Dermis blood vessel endothelial cell (primary cell): ENCODE data around the gene HSCB. TPM values are rescaled to one million over a fixed set of nuclear protein-coding genes. Genes with fewer than 3 reads are reported as not detected.
"Not testable (repeated sequence)": the region's sequence is repeated elsewhere in the genome, so short reads cannot be mapped to it uniquely, and the experiment has no call there.

Source experiments
- DNase-seq: peaks from one replicate; pipeline ENCODE4 v3.0.0; 2010
- total RNA-seq: library from RNA; depleted of rRNA; stranded (reverse); fragments of >200 nt; gene quantifications from 2 replicates; pipeline ENCODE4 v1.2.3, GENCODE V29; 2014

The HSCB gene
- 12.5 and 19.9 TPM in 2 replicates for total RNA-seq

GRCh38 chr22:28741785-28742561 is at the start of gene HSCB, which contains the start of gene CHEK2:
HSCB (plus strand) TSS chr22:28742039; CDS start chr22:28742096, 57 bp downstream.
CHEK2 (minus strand) TSS chr22:28741820; CDS start chr22:28734721, 7,099 bp downstream.
- DNase-seq, result peak; percentile 100

GRCh38 chr22:28693041-28693760 is 48.6 kb upstream of the HSCB start:
- DNase-seq, result not testable (repeated sequence)

GRCh38 chr22:28702891-28703290 is 38.9 kb upstream of the HSCB start:
- no peak for DNase-seq

- DNase-seq, result no peak
Measured at GRCh38 chr22:28703436-28703835, 38.4 kb upstream of the HSCB start.

- no peak for DNase-seq
Measured at GRCh38 chr22:28706845-28707244, 35.0 kb upstream of the HSCB start.

GRCh38 chr22:28710107-28710506 is 31.7 kb upstream of the HSCB start:
- peak; percentile 45 for DNase-seq

GRCh38 chr22:28710576-28711191 is 31.2 kb upstream of the HSCB start:
- DNase-seq, result peak; percentile 89

- peak; percentile 31 for DNase-seq
Measured at GRCh38 chr22:28711341-28711740, 30.5 kb upstream of the HSCB start.

- peak; percentile 42 for DNase-seq
Measured at GRCh38 chr22:28711820-28712777, 29.7 kb upstream of the HSCB start.

- DNase-seq, result peak; percentile 38
Measured at GRCh38 chr22:28714043-28714628, 27.7 kb upstream of the HSCB start.

- DNase-seq, result no peak
Measured at GRCh38 chr22:28715611-28716010, 26.2 kb upstream of the HSCB start.

GRCh38 chr22:28716686-28717085 is 25.2 kb upstream of the HSCB start:
- DNase-seq, result no peak

GRCh38 chr22:28718044-28718443 is 23.8 kb upstream of the HSCB start:
- no peak for DNase-seq

- DNase-seq, result no peak
Measured at GRCh38 chr22:28728002-28728401, 13.8 kb upstream of the HSCB start.

- DNase-seq, result no peak
Measured at GRCh38 chr22:28728621-28729313, 13.1 kb upstream of the HSCB start.

- DNase-seq, result no peak
Measured at GRCh38 chr22:28730179-28730578, 11.7 kb upstream of the HSCB start.

- no peak for DNase-seq
Measured at GRCh38 chr22:28734393-28734792, 7.4 kb upstream of the HSCB start.

- DNase-seq, result no peak
Measured at GRCh38 chr22:28736301-28737155, 5.3 kb upstream of the HSCB start.

- no peak for DNase-seq
Measured at GRCh38 chr22:28737701-28738100, 4.1 kb upstream of the HSCB start.

- DNase-seq, result not testable (repeated sequence)
Measured at GRCh38 chr22:28738876-28739275, 3.0 kb upstream of the HSCB start.
